ENCODE measurements around the gene PPP1R13B.

The PPP1R13B gene

DNA sequence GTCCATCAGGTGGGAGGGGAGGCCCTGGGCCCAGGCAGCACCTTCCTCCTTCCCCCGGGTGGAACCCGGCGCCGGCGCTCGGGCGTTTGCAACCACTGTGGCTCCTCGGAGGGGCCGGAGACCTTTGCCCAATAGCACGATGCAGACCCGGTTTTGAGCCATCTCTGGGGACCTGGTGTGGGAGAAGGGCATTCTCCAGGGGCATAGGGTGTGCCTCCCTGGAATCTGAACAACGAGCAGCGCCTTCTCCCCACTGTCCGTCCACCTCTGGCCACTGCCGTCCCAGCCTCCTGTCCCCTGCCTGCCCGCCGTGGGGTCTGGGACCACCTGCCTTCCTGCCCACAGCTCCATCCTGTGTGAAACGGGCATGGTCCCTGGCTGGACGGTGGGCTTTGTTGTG lies 119.2 kb downstream of the PPP1R13B start:
- no peak for DNase-seq

DNA sequence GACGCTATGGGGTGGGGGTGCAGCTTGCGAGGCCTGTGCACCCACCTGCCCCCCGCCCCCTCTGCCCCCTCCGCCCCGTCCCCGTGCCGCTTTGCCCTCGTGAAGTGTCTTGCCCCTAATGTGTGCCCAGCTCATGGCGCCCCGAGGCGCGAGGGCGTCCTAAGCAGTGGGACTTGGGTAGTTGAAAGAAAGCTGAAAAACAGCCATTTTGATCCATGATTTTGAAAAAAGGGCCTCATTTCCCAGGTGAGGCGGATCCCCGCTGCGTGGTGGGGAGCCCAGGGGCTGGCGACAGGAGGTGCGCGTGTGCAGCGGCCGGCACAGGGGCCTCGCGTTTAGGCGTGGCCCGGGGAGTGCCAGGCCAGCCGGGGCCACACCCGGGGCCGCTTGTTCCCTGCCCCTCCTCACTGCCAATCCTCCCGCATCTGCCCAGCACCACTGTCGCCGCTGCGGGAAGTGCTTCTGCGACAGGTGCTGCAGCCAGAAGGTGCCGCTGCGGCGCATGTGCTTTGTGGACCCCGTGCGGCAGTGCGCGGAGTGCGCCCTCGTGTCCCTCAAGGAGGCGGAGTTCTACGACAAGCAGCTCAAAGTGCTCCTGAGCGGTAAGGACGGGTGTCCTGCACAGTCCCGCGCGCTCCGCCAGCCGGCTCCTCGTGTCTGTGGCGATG lies 119.9 kb downstream of the PPP1R13B start:
- DNase-seq, result no peak

DNA sequence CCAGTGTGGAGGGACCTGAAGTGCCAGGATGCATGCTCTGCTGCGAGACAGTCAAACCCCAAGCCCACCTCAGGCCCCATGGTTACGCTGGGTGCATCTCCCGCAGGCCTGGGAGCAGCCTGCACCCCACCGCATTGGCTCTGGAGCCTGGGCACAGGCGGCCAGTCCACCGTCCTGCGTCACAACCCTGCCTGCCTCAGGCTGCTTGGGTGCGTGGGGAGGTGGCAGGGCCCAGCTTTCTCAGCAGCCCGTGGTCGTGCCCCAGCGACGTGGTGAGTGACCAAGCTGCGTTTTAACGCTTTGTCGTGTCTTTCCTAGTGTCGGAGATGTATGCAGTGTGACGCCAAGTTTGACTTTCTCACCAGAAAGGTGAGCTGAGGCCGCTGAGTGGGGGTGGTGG lies 120.9 kb downstream of the PPP1R13B start:
- no peak for DNase-seq

DNA sequence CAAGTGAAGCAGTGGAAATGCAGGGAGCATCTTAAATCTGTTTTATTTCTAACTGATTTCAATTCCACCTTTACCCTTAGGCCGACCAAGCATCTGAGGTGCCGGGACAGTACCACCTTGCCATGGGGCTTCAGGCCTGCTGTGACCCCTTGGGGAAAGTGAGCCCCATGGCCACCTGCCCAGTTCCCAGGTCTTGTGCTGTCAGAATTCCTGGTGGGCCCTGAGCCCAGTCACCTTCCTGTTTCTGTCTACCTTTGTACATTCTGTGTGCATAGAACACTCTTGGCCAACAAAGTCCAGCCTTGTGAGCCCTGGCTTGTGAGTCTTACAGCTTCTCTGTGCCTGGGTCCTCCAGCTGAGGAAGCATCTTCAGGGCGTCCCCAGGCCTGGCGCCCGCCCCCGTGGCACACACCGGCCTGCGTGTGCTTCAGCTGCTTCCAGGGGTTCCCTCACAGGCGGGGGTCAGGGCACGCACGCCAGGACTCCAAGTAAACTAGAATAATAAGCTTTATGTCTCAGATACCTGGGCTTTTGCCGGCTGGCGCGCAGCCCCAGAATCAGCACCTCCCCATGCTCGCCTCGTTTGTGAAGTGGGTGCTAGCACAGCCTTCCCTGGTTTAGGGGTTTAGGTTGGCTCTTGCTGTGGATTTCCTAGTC lies 121.5 kb downstream of the PPP1R13B start:
- no peak for DNase-seq

DNA sequence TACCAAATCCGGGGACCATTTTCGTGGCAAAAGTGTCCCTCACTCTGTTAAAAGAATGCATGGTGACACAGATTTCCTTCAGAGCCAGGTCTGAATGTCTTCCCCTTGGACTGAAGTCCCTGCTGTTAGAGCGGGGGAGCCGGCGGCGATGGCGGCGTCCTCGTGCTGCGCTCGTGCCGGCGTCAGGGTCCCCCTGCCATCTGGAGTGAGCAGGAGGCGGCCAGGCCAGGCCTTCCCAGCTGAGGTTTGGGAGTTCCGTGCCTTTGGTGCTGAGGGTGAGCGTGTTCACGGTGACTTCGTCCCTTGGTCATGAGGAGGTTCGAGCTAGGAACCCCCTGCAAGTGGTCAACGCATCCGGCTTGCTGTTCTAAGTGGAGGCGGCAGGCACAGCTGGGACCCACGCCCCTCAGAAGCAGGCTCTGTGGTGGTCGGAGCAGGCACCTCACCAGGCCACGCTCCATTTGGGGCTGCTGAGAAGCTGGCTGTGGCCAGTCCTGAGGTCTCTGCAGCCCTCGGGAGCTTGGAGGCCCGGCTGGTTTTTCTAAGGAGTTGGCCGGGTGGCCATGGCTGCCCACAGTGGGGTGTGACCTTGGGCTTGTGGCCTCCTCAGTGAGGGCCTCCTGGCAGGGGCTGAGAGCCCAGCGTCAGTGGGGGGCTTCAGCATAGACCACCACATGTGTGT lies 122.2 kb downstream of the PPP1R13B start:
- no peak for DNase-seq

DNA sequence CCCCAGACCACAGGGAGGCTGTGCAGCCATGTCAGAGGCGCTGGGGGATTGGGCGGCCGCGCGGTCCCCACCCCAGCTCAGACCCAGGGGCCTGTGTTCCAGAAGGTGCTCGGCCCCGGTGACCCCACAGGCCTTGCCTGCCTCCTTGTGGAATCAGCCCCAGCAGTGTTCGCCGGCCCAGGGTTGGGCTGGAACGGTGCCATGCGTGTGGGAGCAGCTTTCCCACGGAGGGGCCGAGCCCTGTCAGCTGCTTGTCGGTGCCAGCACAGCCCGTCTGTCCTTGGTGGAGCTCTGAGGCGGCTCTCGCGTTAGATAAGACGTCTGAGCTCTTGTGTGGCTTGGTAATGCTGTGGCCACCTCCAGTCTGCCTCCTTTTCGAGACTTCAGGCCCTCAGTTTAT lies 123.3 kb downstream of the PPP1R13B start:
- no peak for DNase-seq

DNA sequence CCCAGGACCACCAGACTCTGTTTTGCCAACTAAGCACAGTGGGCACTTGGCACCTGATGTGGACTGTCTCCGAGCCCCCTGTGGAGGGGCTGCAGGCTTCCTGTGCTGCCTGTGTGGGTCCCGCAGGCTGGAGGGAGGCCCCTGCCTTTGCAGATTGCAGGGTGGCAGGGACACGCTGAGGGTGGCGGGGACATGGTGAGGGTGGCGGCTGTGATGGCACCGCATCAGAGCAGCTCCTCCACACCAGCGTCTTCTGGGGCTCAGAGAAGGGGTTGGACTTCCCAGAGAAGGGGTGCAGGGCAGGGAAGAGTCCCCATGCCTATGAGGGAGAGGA lies 123.7 kb downstream of the PPP1R13B start:
- DNase-seq, result no peak

DNA sequence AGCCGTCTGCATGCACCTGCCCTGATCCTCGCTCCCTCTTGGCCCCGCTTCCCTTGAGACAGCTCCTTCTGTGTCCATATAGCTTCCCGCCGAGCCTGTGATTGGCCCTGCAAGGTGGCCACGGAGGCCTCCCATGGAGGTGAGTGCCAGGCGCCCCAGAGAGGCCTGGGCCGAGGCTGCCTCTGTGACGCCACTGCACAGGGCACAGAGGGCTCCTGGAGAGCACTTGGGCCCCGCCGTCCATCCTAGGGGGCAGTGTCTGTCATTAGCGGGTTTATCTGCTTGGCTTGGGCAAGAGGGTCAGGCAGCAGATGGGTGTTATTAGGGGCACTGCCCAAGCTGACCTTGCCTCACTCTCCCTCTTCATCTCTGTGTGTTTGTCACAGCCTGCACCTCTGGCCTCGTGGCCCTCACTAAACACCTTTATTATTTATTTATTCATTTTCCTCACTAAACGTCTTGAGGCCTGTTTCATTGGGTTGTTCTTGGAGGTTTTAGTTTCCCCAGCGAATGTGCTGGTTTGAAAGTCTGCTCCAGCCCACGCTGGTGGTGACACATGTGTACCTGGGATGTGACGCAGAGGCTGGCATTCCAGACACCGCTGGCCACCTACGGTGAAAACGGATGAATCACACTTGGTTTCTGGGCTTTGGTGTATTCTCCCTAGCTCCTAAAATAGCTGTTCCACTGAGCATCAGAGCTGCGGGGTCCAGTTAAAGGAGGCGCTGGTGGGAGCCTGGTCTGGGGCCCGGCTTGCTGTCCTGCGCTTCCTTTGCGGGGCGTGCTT lies 125.8 kb downstream of the PPP1R13B start:
- no peak for DNase-seq

DNA sequence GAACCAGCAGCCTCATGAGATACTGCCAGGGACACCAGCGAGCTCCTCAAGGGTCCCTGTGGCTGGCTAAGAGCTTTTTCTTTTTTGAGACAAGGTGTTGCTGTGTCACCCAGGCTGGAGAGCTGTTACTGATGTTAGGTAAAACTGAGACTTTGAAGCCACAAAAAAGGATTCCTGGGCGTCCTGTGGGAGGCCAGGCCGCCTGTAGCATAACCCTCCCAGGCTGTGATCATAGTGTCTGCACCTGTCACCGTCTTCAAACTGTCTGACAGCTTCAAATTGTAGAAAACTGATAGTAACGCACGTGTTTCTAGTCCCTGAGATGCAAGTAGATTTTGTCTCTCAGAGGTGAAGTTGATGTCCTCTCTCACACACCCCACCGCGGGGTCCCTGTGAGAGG lies 127.6 kb downstream of the PPP1R13B start:
- no peak for DNase-seq

DNA sequence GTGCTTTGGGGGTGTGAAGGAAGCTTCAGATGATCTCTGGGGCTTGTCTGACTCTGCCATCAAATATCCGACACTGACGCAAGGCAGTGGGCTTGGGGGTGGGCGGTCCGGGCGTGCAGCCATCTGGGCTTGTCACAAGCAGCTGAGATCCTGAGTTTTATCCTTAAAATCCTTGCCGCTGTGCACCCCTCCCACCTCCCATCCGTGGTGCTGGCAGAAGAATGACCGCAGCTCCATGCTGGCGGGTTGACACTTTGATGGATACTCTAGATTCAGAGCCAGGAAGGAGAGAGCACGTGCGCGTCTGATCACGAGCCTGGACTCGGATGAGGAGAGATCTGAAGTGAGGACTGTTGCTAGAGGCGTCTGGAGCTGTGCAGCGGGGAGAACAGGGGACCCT lies 128.8 kb downstream of the PPP1R13B start:
- DNase-seq, result no peak

DNA sequence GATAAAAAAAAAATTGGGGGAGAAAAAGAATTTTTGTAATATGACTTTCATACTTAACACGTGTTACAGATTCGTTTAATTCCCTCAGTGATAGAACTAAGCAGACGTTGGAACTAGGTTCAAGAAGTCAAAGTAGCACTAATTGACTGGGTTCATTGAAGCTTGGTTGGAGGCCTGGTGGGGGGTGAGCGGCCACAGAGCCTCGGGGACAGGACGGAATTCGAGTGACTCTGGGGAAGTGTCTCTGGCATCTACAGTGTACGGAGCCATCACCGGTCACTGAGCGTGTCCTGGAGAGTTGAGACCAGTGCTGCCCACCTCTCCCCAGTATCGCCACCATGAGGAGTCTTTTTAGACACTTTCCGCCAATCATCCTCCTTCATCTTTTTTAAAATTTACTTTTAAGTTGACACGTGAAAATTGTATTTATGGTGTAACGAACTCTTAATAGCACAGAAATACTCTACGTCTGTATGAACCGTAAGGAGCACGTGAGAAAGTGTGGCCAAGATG lies 130.4 kb downstream of the PPP1R13B start:
- DNase-seq, result no peak

DNA sequence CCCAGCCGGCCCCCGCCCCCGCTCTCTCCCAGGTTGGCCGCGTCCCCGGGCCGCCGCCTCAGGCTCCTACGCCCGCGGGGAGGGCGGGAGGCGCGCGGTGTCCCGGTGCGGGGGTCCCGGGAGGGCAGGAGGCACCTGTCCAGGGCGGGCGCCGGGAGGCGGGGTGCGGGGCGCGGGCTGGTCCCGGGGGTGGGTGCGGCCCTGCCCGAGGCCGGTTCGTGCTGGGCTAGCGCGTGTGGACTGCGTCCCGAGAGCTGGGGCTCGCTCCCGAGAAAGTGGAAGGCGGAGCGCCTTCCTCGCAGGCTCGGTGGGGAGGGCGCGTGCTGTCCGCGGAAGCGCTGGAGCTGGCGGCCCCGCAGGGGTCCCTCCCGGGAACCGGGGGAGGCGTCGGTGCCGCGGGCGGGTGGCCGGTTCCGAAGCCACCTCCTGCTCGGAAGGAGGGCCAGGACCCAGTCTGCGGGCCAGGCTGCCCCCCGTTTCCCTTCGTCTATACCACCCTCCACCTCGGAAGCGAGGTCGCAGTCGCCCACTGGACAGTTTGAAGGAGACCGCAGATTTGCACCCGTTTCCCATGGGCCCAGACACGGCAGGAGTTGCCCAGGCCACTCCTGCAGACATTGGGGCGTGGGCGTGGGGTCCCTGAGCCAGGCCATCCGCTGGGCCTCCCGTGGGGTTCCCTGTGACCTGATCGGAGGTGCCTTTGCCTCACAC lies 131.1 kb downstream of the PPP1R13B start:
- DNase-seq, result no peak

DNA sequence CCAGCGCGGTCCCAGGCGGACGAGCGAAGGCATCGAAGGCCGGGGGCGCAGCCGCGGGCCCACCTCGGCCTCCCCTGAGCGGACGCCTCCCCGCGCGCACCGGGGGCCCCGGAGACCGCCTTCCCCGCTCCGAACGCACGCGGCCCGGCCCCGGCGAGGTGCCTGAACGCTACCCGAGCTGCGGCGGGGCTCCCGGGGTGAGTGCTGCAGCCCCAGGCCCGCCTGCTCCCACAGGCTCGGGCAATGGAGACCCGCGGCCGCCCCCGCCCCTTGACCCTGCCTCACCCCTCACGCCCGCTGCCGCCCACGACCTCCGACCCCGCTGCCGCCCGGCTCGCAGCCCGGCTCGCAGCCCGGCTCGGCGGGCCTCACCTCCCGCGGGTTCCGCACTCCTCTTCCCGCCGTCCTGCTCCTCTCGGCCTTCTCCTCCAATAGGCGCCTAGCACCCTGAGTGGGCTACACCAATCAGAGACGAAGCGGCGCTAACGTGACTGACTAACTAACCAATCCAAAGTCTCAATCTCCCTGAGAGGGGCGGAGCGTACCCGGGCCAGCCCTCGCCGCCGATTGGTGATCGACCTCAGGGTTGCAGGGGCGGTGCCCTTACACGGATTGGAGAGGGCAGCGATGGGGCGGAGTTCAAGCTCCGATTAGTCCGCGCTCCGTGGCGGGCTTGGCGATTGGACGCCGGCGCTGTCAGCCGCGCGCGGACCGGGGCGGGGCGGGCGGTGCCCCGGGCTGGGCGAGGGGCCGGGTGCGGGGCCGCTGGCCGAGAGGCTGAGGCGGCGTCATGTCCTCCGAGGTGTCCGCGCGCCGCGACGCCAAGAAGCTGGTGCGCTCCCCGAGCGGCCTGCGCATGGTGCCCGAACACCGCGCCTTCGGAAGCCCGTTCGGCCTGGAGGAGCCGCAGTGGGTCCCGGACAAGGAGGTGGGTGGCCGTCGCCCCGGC lies 132.0 kb downstream of the PPP1R13B start, which contains the start of the genes XRCC3 and ZFYVE21:
TSS of gene XRCC3 (minus strand) at position 400 of the 949 bp plus-strand sequence. CDS start 4,364 bp downstream, outside the sequence.
TSS of gene ZFYVE21 (plus strand) at position 759 of the 949 bp plus-strand sequence. CDS start at position 791, 32 bp downstream.
- DNase-seq, result peak; percentile 100

DNA sequence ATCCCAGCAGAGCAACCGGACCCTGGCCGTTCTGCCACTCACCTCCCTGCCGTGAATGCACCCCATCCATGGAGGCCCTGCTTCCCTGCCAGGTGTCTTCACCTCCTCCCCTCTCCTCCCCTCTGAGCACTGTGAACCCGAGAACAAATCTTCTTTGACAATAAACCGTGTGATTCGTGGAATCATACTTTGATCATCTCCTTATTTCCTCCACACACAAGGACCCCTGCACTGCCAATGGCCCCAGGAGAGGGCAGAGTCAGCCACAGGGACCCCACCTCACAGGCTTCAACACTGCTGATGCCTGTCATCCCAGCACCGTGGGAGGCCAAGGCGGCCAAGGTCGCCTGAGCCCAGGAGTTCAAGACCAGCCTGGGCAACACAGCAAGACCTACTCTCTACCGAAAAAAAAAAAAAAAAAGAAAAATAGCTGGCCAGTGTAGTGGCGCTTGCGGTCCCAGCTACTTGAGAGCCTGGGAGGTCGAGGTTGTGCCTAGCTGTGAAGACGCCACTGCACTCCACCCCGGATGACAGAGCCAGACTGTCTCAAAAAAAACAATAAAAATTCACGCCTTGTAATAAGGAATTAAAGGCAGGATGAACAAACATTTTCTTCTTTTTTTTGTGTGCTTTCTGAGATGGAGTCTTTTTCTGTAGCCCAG lies 133.2 kb downstream of the PPP1R13B start:
- DNase-seq, result no peak

DNA sequence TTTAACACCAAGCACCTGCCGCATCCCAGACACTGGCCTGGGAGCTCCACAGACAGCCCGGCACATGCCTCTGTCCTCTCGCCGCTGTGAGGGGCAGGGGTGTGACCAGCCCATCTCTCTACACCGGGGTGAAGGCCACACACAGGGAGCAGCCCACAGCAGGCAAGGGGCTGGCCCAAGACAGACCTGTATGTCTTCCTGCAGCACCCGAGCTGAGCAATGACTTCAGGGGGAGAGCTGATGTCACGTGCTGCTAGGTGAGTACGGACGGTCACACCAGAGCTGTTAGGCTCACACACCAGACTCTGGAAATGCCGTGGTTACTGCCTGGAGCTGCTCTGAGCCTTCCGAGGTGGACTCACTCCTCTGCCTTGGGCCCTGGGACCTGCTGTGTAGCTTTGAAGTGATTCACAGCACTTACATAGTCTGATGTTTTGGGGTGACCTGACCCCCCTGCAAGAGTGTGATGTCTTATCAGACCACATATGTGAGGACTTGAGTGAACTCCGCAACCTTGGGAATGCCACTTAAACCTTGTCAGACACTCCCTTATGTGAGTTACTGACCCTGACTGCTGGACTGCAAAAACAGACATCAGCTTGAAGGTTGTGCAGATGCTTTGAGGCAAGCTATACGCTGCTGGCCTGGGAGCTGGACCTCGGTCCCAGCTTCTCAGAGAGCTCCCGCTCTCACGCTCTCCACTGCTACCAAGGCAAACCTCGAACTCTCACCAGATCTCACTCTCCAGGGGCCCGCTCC lies 133.9 kb downstream of the PPP1R13B start:
- DNase-seq, result no peak

DNA sequence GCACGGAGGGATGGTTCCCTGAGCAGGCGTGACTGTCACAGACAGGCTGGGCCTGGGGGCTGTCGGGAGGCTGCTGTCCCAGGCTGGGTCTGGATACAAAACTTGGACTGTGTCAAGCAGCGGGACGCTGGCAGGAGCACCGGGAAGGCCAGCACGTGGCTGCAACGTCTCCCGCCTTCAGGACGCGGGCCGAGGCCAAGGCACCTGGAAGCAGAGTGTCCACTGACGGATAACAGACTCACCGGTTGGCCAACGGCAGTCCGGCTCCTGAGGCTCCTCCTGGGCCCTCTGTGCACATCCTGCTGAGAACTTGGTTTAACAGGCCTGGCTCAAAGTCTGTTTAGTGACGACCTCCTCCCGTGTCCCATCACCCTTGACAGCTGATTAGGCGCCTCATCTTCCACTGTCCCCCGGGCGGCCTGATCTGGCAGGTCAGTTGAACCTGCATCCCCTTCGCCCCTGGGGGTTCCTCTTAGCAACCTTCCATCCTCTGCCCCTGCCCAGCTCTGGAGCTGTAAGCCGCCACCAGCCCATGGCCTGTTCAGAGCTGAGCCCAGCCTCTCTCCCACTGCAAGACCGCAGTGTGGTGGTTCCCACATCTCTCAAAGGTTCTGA lies 134.6 kb downstream of the PPP1R13B start:
- no peak for DNase-seq

DNA sequence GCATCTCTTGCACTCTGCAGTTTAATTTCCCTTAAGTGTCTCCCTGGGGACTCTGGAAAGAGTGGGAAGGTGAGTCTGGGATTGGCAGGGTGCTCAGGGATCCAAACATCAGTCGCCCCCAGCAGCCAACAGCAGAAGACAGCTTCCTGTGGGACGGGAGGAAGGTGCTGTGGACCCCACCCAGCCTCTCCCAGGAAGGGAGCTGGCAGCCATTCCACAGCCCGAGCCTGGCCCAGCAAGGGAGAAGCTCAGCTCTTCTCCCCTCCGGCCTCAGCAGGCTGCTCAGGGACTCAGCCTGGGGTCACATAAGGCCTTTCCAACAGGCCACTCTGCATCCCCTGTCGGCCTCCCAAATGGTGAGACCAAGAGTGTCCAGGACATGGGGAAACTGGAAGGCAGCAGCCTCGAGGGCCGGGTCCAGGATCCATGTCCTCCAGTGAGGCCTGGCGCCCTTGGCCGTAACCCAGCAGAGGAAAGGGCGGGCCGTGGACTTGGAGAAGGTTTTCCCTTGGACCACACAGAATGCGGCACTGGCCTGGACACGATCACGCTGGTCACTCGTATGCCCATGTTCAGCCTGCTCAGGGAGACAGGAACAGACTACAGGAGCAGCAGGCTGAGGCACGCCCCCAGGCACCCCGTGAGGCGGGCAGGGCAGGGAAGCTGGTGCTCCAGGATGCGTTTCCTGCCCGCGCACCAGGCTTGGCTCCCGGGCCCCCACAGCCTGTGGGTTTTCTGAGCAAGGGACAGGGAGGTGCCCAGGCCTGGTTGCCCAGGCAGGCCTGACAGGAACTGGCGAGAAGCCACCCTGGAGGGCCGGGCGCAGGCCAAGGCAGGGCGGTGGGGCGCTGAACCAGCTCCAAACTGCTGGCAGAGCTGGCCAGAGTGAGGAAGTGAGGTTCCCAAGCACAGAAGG lies 135.6 kb downstream of the PPP1R13B start:
- DNase-seq, result no peak

DNA sequence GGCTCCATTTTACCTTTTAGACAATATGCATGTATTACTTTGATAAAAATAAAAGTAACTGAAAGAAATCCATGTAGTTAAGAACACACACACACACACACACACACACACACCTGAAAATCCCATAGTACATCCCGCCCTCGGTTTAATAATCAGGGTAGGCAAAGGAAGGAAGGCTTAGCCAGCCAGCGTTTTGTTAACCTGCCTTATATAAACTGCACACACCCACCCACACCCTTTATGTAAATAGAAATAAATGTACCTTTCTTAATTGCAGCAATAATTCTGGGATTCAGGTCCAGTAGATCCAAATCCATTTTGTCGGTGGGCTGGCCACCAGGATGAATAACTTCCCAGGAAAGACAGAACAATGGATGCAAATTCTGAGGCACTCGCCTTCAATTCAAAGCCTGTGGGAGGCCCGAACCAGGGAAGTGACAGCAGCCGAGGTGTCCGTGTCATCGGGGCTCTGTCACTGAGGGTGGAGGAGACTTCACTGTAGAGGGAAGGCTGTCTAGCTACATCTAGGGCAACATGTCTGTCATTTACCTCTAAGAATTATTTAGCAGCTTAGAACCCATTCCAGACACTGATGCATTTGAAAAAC lies 136.5 kb downstream of the PPP1R13B start:
- DNase-seq, result no peak
